Measurements from ENCODE around the gene HCFC2.
"Not testable (repeated sequence)": the region's sequence is repeated elsewhere in the genome, so short reads cannot be mapped to it uniquely, and the experiment has no call there.

The HCFC2 gene

GRCh38 chr12:104039769-104040168, 24.6 kb upstream of the HCFC2 start:
- H3K79me2 ChIP-seq (ENCODE audit: insufficient read depth, low read length); H4K20me1 ChIP-seq (ENCODE audit: insufficient read depth, low read length, poor library complexity, severe bottlenecking); H3K9me2 ChIP-seq (replicated peaks; ENCODE audit: low read depth, low read length); H3K4me1 ChIP-seq (ENCODE audit: insufficient read depth, low read length, poor library complexity, severe bottlenecking); H3F3A ChIP-seq (ENCODE audit: low read depth); H3K27me3 ChIP-seq (ENCODE audit: insufficient read depth, low read length, poor library complexity, severe bottlenecking); H3K4me3 ChIP-seq (ENCODE audit: low read length, poor library complexity, severe bottlenecking); H3K9me3 ChIP-seq (ENCODE audit: insufficient read depth, low read depth, low read length); H3K9ac ChIP-seq (ENCODE audit: low read depth, low read length, poor library complexity, severe bottlenecking); H3K4me2 ChIP-seq (ENCODE audit: low read depth, low read length, poor library complexity, severe bottlenecking); H3K36me3 ChIP-seq (ENCODE audit: insufficient read depth, low read length); H2AFZ ChIP-seq (ENCODE audit: low read length): not testable (repeated sequence)

- Histone ChIP-seq H4K20me1 (ENCODE audit: insufficient read depth, low read length, poor library complexity, severe bottlenecking) (no peaks in the 10 kb centered on the region), H3K27me3 (ENCODE audit: insufficient read depth, low read length, poor library complexity, severe bottlenecking) (no peaks in the 10 kb centered on the region), H3K9ac (ENCODE audit: low read depth, low read length, poor library complexity, severe bottlenecking) (no peak overlapping the region), H3K9me2 (replicated peaks; ENCODE audit: low read depth, low read length) (no peaks in the 10 kb centered on the region), H3K9me3 (ENCODE audit: insufficient read depth, low read depth, low read length) (no peaks in the 10 kb centered on the region), H3F3A (ENCODE audit: low read depth) (no peaks in the 10 kb centered on the region), H2AFZ (ENCODE audit: low read length) (no peak overlapping the region), H3K36me3 (ENCODE audit: insufficient read depth, low read length) (no peaks in the 10 kb centered on the region), H3K4me3 (ENCODE audit: low read length, poor library complexity, severe bottlenecking) (no peak overlapping the region), H3K79me2 (ENCODE audit: insufficient read depth, low read length) (no peaks in the 10 kb centered on the region), H3K4me2 (ENCODE audit: low read depth, low read length, poor library complexity, severe bottlenecking) (no peak overlapping the region), H3K4me1 (ENCODE audit: insufficient read depth, low read length, poor library complexity, severe bottlenecking) (peaks cover 8% of the 10 kb centered on the region)
- TF ChIP-seq EZH2phosphoT487 (IDR thresholded peaks at IDR 0.05; ENCODE audit: borderline replicate concordance) (no peak), CTCF (conservative IDR thresholded peaks at IDR 0.05; ENCODE audit: low read length) (no peak)
Measured at GRCh38 chr12:104042580-104042979, 21.8 kb upstream of the HCFC2 start.

- Histone ChIP-seq H3K4me2 (ENCODE audit: low read depth, low read length, poor library complexity, severe bottlenecking) (no peak overlapping the region), H3K79me2 (ENCODE audit: insufficient read depth, low read length) (no peaks in the 10 kb centered on the region), H3K9me2 (replicated peaks; ENCODE audit: low read depth, low read length) (no peaks in the 10 kb centered on the region), H2AFZ (ENCODE audit: low read length) (no peak overlapping the region), H3K27me3 (ENCODE audit: insufficient read depth, low read length, poor library complexity, severe bottlenecking) (no peaks in the 10 kb centered on the region), H4K20me1 (ENCODE audit: insufficient read depth, low read length, poor library complexity, severe bottlenecking) (no peaks in the 10 kb centered on the region), H3K9ac (ENCODE audit: low read depth, low read length, poor library complexity, severe bottlenecking) (no peak overlapping the region), H3K9me3 (ENCODE audit: insufficient read depth, low read depth, low read length) (no peaks in the 10 kb centered on the region), H3K4me1 (ENCODE audit: insufficient read depth, low read length, poor library complexity, severe bottlenecking) (peaks cover 8% of the 10 kb centered on the region), H3F3A (ENCODE audit: low read depth) (no peaks in the 10 kb centered on the region), H3K36me3 (ENCODE audit: insufficient read depth, low read length) (no peaks in the 10 kb centered on the region), H3K4me3 (ENCODE audit: low read length, poor library complexity, severe bottlenecking) (no peak overlapping the region)
- no peak for TF ChIP-seq EZH2phosphoT487 (IDR thresholded peaks at IDR 0.05; ENCODE audit: borderline replicate concordance)
- no peak for TF ChIP-seq CTCF (conservative IDR thresholded peaks at IDR 0.05; ENCODE audit: low read length)
Measured at GRCh38 chr12:104044158-104044557, 20.2 kb upstream of the HCFC2 start.

GRCh38 chr12:104046306-104046705, 18.0 kb upstream of the HCFC2 start:
- H4K20me1 ChIP-seq (ENCODE audit: insufficient read depth, low read length, poor library complexity, severe bottlenecking): no peaks in the 10 kb centered on the region
- H3K4me2 ChIP-seq (ENCODE audit: low read depth, low read length, poor library complexity, severe bottlenecking): no peak overlapping the region
- no peaks in the 10 kb centered on the region for H3K9me2 ChIP-seq (replicated peaks; ENCODE audit: low read depth, low read length)
- H3K36me3 ChIP-seq (ENCODE audit: insufficient read depth, low read length): no peaks in the 10 kb centered on the region
- no peaks in the 10 kb centered on the region for H3K79me2 ChIP-seq (ENCODE audit: insufficient read depth, low read length)
- no peak overlapping the region for H3K9ac ChIP-seq (ENCODE audit: low read depth, low read length, poor library complexity, severe bottlenecking)
- no peak overlapping the region for H3K4me3 ChIP-seq (ENCODE audit: low read length, poor library complexity, severe bottlenecking)
- TF ChIP-seq EZH2phosphoT487 (IDR thresholded peaks at IDR 0.05; ENCODE audit: borderline replicate concordance): no peak
- no peak for TF ChIP-seq CTCF (conservative IDR thresholded peaks at IDR 0.05; ENCODE audit: low read length)
- no peaks in the 10 kb centered on the region for H3K9me3 ChIP-seq (ENCODE audit: insufficient read depth, low read depth, low read length)
- no peaks in the 10 kb centered on the region for H3K27me3 ChIP-seq (ENCODE audit: insufficient read depth, low read length, poor library complexity, severe bottlenecking)
- peaks cover 8% of the 10 kb centered on the region for H3K4me1 ChIP-seq (ENCODE audit: insufficient read depth, low read length, poor library complexity, severe bottlenecking)
- H3F3A ChIP-seq (ENCODE audit: low read depth): no peaks in the 10 kb centered on the region
- no peak overlapping the region for H2AFZ ChIP-seq (ENCODE audit: low read length)

All from Loucy (cell line).